ENCODE results near the gene INVS. TPM values are rescaled to one million over a fixed set of nuclear protein-coding genes. Genes with fewer than 3 reads are reported as not detected.

The INVS gene
- total and polyA plus RNA-seq, 2 of the 4 experiments (the other 2 are of a cell fraction) = 9.2 to 33.5 TPM

DNA sequence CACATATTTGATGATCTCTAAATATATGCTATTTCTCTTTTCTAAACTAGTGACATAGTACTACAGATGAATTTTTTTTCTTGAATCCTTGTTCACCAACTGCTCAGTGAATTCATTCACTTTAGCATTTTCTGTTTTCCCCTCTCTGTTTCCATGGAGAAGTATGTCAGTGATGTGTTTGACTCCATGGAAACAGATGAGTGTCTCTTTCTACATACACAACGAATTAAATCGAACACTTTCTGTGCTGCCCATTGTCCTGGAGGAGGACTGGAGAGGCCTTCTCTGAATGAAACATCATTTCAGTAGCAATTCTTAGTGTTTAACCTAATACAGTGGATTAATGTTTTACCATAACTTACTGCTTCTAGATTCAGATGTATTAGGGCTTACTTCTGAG lies 9.5 kb downstream of the INVS start:
- Histone ChIP-seq H3K9ac (ENCODE audit: low read depth, low read length) (no peak overlapping the region), H2AK5ac (ENCODE audit: low read depth, low read length) (no peak overlapping the region), H4K8ac (ENCODE audit: low read depth in 2 of 2, low read length in 2 of 2) (no peak overlapping the region), H3K27ac (ENCODE audit: insufficient read depth, low read length) (no peak overlapping the region), H2BK20ac (ENCODE audit: low read depth, low read length) (no peak overlapping the region), H3K23ac (ENCODE audit: low read depth, low read length) (no peak overlapping the region), H3K79me1 (ENCODE audit: low read depth in 1 of 2, low read length in 2 of 2) (peaks cover 6 to 24% of the 10 kb centered on the region in 2 experiments; a peak in 2 of 4 replicates), H3K56ac (ENCODE audit: extremely low read depth, insufficient read depth, low read length) (no peak overlapping the region), H3K18ac (ENCODE audit: low read depth, low read length) (no peak overlapping the region), H3K27me3 (ENCODE audit: control insufficient read depth, insufficient read depth, low read length) (no peaks in the 10 kb centered on the region), H2AFZ (replicated peaks; ENCODE audit: low read length, poor library complexity) (no peak overlapping the region), H4K91ac (ENCODE audit: insufficient read depth, low read depth, low read length) (no peak overlapping the region), H3K14ac (replicated peaks; ENCODE audit: low read depth, low read length) (no peak overlapping the region), H3K9me1 (ENCODE audit: insufficient read depth, low read length) (peaks cover 9% of the 10 kb centered on the region; the same call in 1 of the 2 replicates), H2AK9ac (replicated peaks; ENCODE audit: low read depth, low read length, poor library complexity) (no peak overlapping the region), H4K20me1 (ENCODE audit: insufficient read depth, low read length) (peaks cover 4% of the 10 kb centered on the region; the same call in 1 of the 2 replicates), H3K4me2 (ENCODE audit: low read depth, low read length) (no peak overlapping the region), H3K4me1 (ENCODE audit: control insufficient read depth, insufficient read depth, low read length) (no peaks in the 10 kb centered on the region), H3K9me3 (ENCODE audit: control insufficient read depth, insufficient read depth, low read length) (no peaks in the 10 kb centered on the region), H3K36me3 (ENCODE audit: control insufficient read depth, insufficient read depth, low read length) (peaks cover 13% of the 10 kb centered on the region), H2BK15ac (ENCODE audit: low read depth, low read length) (no peak overlapping the region), H2BK120ac (ENCODE audit: low read depth, low read length) (no peak overlapping the region), H4K5ac (ENCODE audit: low read depth, low read length) (no peak overlapping the region), H2BK5ac (ENCODE audit: low read depth, low read length, poor library complexity, severe bottlenecking) (no peak overlapping the region), H3K4me3 (ENCODE audit: insufficient read depth, low read depth, low read length) (no peak overlapping the region), H3K4ac (ENCODE audit: low read depth, low read length) (no peak overlapping the region)
- dilution Hi-C loops (cut with HindIII; ENCODE audit: low sequenced_read_pairs, unreplicated experiment) = no loop called here
- no TSS peak for BruUV-seq (replicated peaks)
- CTCF ChIA-PET = interaction anchor here (0.6 kb wide), 2 partner anchors 47 to 128 kb away, joined by 3 read pairs; no protein-coding TSS in a partner anchor
- DNase-seq (no peak), ATAC-seq (ENCODE audit: low read depth) (no peak)
- TF ChIP-seq, protein P1, sequence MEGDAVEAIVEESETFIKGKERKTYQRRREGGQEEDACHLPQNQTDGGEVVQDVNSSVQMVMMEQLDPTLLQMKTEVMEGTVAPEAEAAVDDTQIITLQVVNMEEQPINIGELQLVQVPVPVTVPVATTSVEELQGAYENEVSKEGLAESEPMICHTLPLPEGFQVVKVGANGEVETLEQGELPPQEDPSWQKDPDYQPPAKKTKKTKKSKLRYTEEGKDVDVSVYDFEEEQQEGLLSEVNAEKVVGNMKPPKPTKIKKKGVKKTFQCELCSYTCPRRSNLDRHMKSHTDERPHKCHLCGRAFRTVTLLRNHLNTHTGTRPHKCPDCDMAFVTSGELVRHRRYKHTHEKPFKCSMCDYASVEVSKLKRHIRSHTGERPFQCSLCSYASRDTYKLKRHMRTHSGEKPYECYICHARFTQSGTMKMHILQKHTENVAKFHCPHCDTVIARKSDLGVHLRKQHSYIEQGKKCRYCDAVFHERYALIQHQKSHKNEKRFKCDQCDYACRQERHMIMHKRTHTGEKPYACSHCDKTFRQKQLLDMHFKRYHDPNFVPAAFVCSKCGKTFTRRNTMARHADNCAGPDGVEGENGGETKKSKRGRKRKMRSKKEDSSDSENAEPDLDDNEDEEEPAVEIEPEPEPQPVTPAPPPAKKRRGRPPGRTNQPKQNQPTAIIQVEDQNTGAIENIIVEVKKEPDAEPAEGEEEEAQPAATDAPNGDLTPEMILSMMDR (conservative IDR thresholded peaks at IDR 0.05; ENCODE audit: low read depth, low read length) = no peak
- TF ChIP-seq POLR2A (IDR thresholded peaks at IDR 0.05; ENCODE audit: low read depth, low read length) = no peak
- TF ChIP-seq MAFK (IDR thresholded peaks at IDR 0.05; ENCODE audit: low read depth, low read length) = no peak
- WGBS, 2 experiments (ENCODE audit: extremely low coverage in 2 of 2, insufficient read length in 1 of 2) = no CpG with 5 or more reads among the region's 2 CpGs
- intact Hi-C loops (cut with micrococcal nuclease) = no loop called here
- POLR2A ChIA-PET (ENCODE audit: unreplicated experiment) = no interaction called here
- in situ Hi-C loops (cut with MboI; ENCODE audit: low sequenced_read_pairs) = no loop called here
